K562 (cell line): Measurements from ENCODE around the gene ZFAND2B. TPM values are rescaled to one million over a fixed set of nuclear protein-coding genes. Genes with fewer than 3 reads are reported as not detected.

Experiments used
- CHAMP1 ChIP-seq: fragments of 450-650 bp; IDR thresholded peaks from 2 replicates; pipeline ENCODE4 v1.6.1; 2016; ENCODE audit warnings: mild to moderate bottlenecking
- CREM ChIP-seq: IDR thresholded peaks from 2 replicates; pipeline ENCODE4 v1.6.1; 2014; ENCODE audit warnings: antibody characterized with exemption, low read depth
- E2F8 ChIP-seq: fragments of 450-650 bp; IDR thresholded peaks from 2 replicates; pipeline ENCODE4 v1.7.1; 2018; ENCODE audit warnings: mild to moderate bottlenecking, low read depth; ENCODE audit not compliant: partially characterized antibody
- HMGN3 ChIP-seq: IDR thresholded peaks from 2 replicates; pipeline ENCODE4 v1.6.1; 2011; ENCODE audit warnings: borderline replicate concordance, low read depth, mild to moderate bottlenecking, mixed read lengths, low read length; ENCODE audit not compliant: insufficient read length; ENCODE audit errors: extremely low read depth
- IRF1 ChIP-seq: sonication (generic); formaldehyde crosslinking; IDR thresholded peaks from 2 replicates; pipeline ENCODE4 v1.8.0; 2022; ENCODE audit warnings: missing genetic modification reagents, mild to moderate bottlenecking, borderline replicate concordance
- JUND ChIP-seq, 2 experiments: IDR thresholded peaks; 2 replicates in 1 of 2; 3 replicates in 1 of 2; pipeline ENCODE4 v1.6.1; 2011; ENCODE audit warnings: borderline replicate concordance in 2 of 2, low read depth in 2 of 2, low read length in 2 of 2, improper control_type of control experiment in 1 of 2, missing biosample characterization in 1 of 2, missing genetic modification characterization in 1 of 2, missing genetic modification reagents in 1 of 2
- KDM5B ChIP-seq: fragments of 200-600 bp; sonication (generic); IDR thresholded peaks from 2 replicates; pipeline ENCODE4 v1.6.1; 2012; ENCODE audit warnings: low read depth, mild to moderate bottlenecking, moderate library complexity, low read length, control low read depth, inconsistent platforms; ENCODE audit not compliant: insufficient replicate concordance
- LCOR ChIP-seq: sonication (generic); formaldehyde crosslinking; IDR thresholded peaks from 2 replicates; pipeline ENCODE4 v1.8.0; 2022; ENCODE audit warnings: mild to moderate bottlenecking, missing genetic modification reagents
- MNT ChIP-seq, 2 experiments: fragments of 450-650 bp; conservative IDR thresholded peaks; 2 replicates each; pipeline ENCODE4 v1.6.1; 2017; ENCODE audit warnings: mild to moderate bottlenecking in 2 of 2, moderate library complexity in 2 of 2
- MYC ChIP-seq, 2 experiments: fragments of 250-450 bp in 1 of 2; sonication (Bioruptor Pico) in 1 of 2; IDR thresholded peaks; 2 replicates each; pipeline versions ENCODE4 v1.5.1 to v1.6.1; 2012 to 2021; ENCODE audit warnings: low read depth in 2 of 2, borderline replicate concordance in 1 of 2, improper control_type of control experiment in 1 of 2, low read length in 1 of 2, mild to moderate bottlenecking in 1 of 2, moderate library complexity in 1 of 2
- POLR2B ChIP-seq: fragments of 450-650 bp; IDR thresholded peaks from 2 replicates; pipeline ENCODE4 v1.6.1; 2018; ENCODE audit warnings: low read depth; ENCODE audit not compliant: partially characterized antibody
- PTTG1 ChIP-seq: fragments of 450-650 bp; IDR thresholded peaks from 2 replicates; pipeline ENCODE4 v1.6.1; 2016; ENCODE audit warnings: low read depth, mild to moderate bottlenecking, missing genetic modification characterization, missing compliant biosample characterization
- RAD51 ChIP-seq: fragments of 450-650 bp; IDR thresholded peaks from 2 replicates; pipeline ENCODE4 v1.7.1; 2016; ENCODE audit warnings: low read depth, mild to moderate bottlenecking, borderline replicate concordance
- RUNX1 ChIP-seq: sonication (generic); IDR thresholded peaks from 2 replicates; pipeline ENCODE4 v1.6.1; 2016; ENCODE audit warnings: antibody characterized with exemption, low read depth
- SOX6 ChIP-seq: fragments of 450-650 bp; IDR thresholded peaks from 2 replicates; pipeline ENCODE4 v1.6.1; 2014; ENCODE audit warnings: mild to moderate bottlenecking
- TAF9B ChIP-seq: fragments of 450-650 bp; IDR thresholded peaks from 2 replicates; pipeline ENCODE4 v1.6.1; 2018; ENCODE audit warnings: mild to moderate bottlenecking; ENCODE audit not compliant: partially characterized antibody
- ZNF511 ChIP-seq: sonication (generic); formaldehyde crosslinking; IDR thresholded peaks from 2 replicates; pipeline ENCODE4 v1.8.0; 2022; ENCODE audit warnings: mild to moderate bottlenecking, missing genetic modification reagents
- polyA plus RNA-seq, 8 experiments: library from polyadenylated mRNA; depleted of rRNA in 4 of 8; stranded (reverse) in 5 of 8; unstranded in 3 of 8; fragments of >200 nt; fragmentation: Nextera tagmentation in 2 of 8; fragmentation: Illumina TruSeq in 1 of 8; extraction: Ambion mirVana in 2 of 8; extraction: Trizol in 1 of 8; gene quantifications; 2 replicates each; pipeline versions ENCODE4 v1.2.1 to v1.2.3, GENCODE V29; 2011 to 2014; ENCODE audit warnings: inconsistent platforms in 1 of 8, missing spikeins in 1 of 8
- total RNA-seq, 7 experiments: library from RNA; depleted of rRNA in 6 of 7; stranded (reverse); fragments of >200 nt in 6 of 7; fragmentation: Illumina TruSeq in 2 of 7; extraction: Trizol in 2 of 7; gene quantifications; 2 replicates each; pipeline versions ENCODE4 v1.2.1 to v1.2.3, GENCODE V29; 2011 to 2021; ENCODE audit warnings: low replicate concordance in 1 of 7

Gene ZFAND2B
- total and polyA plus RNA-seq, 9 of the 15 experiments (the other 6 are each of a cell fraction or from before 2014, with no cell fraction given), result 9.9 to 33.3 (median 26.1) TPM

GRCh38 chr2:219245148-219245898 lies 38.7 kb downstream of the ZFAND2B start, which contains the start of the genes GLB1L and STK16 (continued):
- TF ChIP-seq JUND (IDR thresholded peaks at IDR 0.05; ENCODE audit: borderline replicate concordance, low read depth, low read length), result peak; percentile 56; the same call in 1 of the 2 replicates
- TF ChIP-seq JUND (tag; IDR thresholded peaks at IDR 0.05; ENCODE audit: borderline replicate concordance, low read depth, low read length), result no peak; the same call in 2 of the 3 replicates
- peak; percentile 62; the same call in 1 of the 2 replicates for TF ChIP-seq ZNF511 (CRISPR knock-in tag)
- TF ChIP-seq CHAMP1, result no peak
- no peak for TF ChIP-seq SOX6
- TF ChIP-seq TAF9B, result peak; percentile 69
- peak; percentile 86 for TF ChIP-seq POLR2B
- no peak for TF ChIP-seq PTTG1 (tag)
- TF ChIP-seq MNT (conservative IDR thresholded peaks at IDR 0.05), result peak; percentile 37 to 81
- TF ChIP-seq KDM5B, result peak; percentile 90
- TF ChIP-seq IRF1 (CRISPR knock-in tag), result no peak
- TF ChIP-seq RAD51, result no peak
- no peak for TF ChIP-seq RUNX1
- peak; percentile 71; the same call in 1 of the 2 replicates for TF ChIP-seq MYC (IDR thresholded peaks at IDR 0.05; ENCODE audit: low read depth, low read length)
- TF ChIP-seq MYC (CRISPR knock-in tag; IDR thresholded peaks at IDR 0.05; ENCODE audit: borderline replicate concordance, low read depth), result no peak
- peak; percentile 99 for TF ChIP-seq CREM
- peak; percentile 27 for TF ChIP-seq E2F8
- 0 out of 2 replicates have a peak, but pooled peaks have one; percentile 12 for TF ChIP-seq LCOR (CRISPR knock-in tag)
- TF ChIP-seq HMGN3, result peak; percentile 42
